ENCODE data around the gene HEBP2.

DNA sequence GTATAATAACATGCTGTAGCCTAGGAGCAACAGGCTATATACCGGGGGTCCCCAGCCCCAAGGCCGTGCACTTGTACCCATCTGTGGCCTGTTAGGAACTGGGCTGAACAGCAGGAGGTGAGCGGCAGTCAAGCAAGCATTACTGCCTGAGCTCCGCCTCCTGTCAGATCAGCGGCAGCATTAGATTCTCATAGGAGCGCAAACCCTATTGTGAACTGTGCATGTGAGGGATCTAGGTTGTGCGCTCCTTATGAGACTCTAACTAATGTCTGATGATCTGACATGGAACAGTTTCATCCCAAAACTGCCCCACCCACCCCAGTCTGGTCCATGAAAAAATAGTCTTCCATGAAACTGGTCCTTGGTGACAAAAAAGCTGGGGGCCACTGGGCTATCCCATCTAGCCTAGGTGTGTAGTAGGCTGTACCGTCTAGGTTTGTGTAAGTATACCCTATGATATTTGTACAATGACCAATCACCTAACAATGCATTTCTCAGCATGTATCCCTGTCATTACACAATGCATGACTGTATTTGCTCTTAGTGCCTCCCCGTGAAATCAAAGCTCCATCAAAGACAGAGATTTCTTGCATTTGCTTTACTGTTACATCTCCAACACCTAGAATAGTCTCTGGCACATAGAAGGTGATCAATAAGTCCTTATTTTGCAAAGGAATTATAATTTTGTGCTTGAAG lies 64.4 kb downstream of the HEBP2 start:
- no peak for TF ChIP-seq POLR2A (IDR thresholded peaks at IDR 0.05)
- TF ChIP-seq, protein P1, sequence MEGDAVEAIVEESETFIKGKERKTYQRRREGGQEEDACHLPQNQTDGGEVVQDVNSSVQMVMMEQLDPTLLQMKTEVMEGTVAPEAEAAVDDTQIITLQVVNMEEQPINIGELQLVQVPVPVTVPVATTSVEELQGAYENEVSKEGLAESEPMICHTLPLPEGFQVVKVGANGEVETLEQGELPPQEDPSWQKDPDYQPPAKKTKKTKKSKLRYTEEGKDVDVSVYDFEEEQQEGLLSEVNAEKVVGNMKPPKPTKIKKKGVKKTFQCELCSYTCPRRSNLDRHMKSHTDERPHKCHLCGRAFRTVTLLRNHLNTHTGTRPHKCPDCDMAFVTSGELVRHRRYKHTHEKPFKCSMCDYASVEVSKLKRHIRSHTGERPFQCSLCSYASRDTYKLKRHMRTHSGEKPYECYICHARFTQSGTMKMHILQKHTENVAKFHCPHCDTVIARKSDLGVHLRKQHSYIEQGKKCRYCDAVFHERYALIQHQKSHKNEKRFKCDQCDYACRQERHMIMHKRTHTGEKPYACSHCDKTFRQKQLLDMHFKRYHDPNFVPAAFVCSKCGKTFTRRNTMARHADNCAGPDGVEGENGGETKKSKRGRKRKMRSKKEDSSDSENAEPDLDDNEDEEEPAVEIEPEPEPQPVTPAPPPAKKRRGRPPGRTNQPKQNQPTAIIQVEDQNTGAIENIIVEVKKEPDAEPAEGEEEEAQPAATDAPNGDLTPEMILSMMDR (IDR thresholded peaks at IDR 0.05), result no peak

Data from thyroid gland (tissue), 4 donors.